HUDEP-2 (cell line): ENCODE data around the gene CYP2D6.
A peak's percentile ranks its signal among the peaks of the same experiment; 100 is the strongest.

Experiments
- DNase-seq, 76 experiments: peaks; one replicate each; lab custom pipeline; 2025; ENCODE audit not compliant: unreplicated experiment in 76 of 76; lab: John Stamatoyannopoulos, UW

The CYP2D6 gene

DNA sequence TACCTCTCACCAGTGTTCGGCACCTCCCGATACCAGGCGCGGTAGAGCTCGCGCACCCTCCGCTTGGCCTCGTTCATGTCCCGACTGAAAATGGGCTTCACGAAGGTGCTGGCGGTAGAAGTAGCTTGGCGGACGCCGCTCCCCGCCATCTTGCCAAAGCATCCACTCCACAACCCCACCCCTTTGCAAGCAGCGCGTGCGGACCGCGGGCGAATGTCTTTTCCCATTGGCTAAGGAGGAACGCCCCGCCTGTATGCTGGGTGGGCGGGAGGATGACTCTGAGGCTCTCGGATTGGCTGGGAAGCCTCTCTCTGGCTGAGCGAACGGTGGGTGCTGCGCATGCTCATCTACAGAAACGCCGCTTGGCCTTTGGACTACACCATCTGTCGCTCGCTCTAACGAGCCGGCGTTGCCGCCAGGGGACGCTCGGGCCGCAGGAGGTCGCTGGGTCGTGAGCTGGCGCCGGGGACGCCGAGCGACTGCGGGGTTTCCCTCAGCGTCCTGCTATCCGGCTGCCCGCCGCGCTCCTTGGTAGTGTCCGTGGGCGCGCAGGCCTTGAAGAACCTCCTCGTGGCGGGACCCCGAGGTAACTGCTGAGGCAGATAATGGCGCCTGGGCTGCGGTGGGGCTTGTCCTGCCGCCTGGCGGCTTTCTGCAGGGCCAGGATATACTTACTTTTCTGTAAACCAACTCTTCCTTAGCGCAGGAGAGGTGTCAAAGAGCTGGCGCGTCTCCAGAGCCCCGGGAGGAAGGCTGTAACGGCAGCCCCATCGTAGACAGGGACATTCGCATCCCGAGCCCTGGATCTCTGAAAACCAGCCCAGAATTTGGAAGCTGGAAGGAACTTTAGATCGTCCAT is 39.8 kb downstream of the CYP2D6 start, which contains the start of gene NDUFA6:
TSS of gene NDUFA6 (minus strand) at position 177 of the 859 bp plus-strand sequence. CDS start at position 149, 28 bp downstream.
- DNase-seq: peak in 75 of 76 experiments; percentile 61 to 99 (median 98)

GRCh38 chr22:42086051-42086450 is 44.6 kb downstream of the CYP2D6 start:
- DNase-seq: no peak

- no peak for DNase-seq
These were observed 45.7 kb downstream of the CYP2D6 start for GRCh38 chr22:42084874-42085273.

DNA sequence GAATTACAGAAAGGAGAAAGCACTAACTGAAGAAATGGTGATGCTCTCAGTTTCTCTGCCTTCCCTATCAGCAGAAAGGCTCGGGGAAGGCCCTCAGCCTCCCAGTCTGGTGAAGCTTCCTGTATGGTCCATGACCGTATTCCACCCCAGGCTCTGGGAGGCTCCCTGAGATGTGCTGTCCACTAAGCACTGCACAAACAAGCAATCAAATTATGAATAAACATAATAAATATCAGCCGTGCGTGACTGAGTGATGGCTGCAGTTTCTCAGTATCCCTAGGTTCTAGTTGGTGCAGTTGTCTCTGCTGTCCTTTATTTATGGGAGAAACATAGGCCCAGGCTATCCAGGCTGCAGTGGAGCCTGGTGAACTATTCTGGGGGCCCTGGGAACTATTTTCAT is 47.5 kb downstream of the CYP2D6 start:
- no peak for DNase-seq

GRCh38 chr22:42080287-42080686 is 50.3 kb downstream of the CYP2D6 start:
- DNase-seq: no peak

- peak in 74 of 76 experiments; percentile 71 to 98 (median 95) for DNase-seq
These were observed 51.0 kb downstream of the CYP2D6 start, which contains the start of gene SMDT1 for GRCh38 chr22:42079319-42080251. SMDT1 (plus strand) TSS chr22:42079700; CDS start chr22:42079769, 69 bp downstream.

DNA sequence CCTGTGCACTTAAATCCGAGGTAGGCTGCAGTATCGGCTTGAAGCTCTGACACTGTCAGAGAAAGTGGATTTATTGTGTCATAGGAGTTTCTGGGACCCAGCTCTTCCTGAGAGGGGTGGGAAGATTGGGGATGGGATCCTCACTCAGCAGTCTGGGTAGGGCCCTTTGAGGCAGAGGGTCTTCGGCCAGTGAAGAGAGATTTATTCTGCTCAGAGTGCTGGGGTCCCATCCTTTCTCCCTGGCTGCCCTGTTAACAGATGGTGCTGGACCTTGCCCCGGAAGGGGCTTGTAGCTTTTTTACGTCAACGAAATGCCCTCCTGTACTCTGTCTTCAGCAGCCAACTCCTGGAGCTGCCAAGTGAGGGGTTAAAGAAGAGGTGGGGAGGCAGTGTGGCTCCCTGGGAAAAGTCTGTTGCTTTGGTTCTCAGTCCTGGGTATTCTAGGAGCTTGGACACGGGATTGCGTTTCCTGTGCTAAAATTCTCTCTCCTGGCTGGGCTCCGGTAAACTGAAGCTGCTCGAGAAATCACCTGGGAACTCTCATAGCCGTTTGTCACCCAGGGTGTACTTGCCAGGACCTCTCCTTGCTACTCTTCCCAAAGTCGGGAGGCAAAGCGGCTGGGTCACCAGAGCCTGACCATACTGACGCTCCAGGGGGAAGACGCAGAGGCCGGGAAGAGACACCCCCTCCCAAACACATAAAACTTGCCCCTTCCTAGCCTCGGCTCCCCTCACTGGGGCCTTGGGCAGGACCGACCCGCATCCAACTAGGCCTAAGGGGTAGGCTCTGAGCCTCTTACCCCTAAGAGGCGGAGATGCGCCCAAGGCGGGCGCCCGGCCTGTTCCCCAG is 51.9 kb downstream of the CYP2D6 start:
- peak in 1 of 76 experiments; percentile 8 for DNase-seq

GRCh38 chr22:42077486-42078125 is 53.0 kb downstream of the CYP2D6 start:
- DNase-seq: no peak

GRCh38 chr22:42076764-42077485 is 53.7 kb downstream of the CYP2D6 start:
- DNase-seq: no peak
